Mesendoderm (in vitro differentiated cells): ENCODE results near the gene PRR18.

ENCODE experiments used
- DNase-seq: peaks from one replicate; pipeline ENCODE4 v3.0.0; 2013
- H2AK5ac ChIP-seq: 2 replicates; pipeline ENCODE4 v1.6.1; 2013; ENCODE audit warnings: low read length, inconsistent platforms
- H2BK120ac ChIP-seq: 2 replicates; pipeline ENCODE4 v1.6.1; 2013; ENCODE audit warnings: low read depth, mild to moderate bottlenecking, low read length, moderate library complexity, mixed read lengths
- H2BK15ac ChIP-seq: replicated peaks from 2 replicates; pipeline ENCODE4 v1.6.1; 2013; ENCODE audit warnings: low read depth, mild to moderate bottlenecking, moderate library complexity
- H2BK5ac ChIP-seq: 2 replicates; pipeline ENCODE4 v1.6.1; 2013; ENCODE audit warnings: low read length, inconsistent platforms
- H3K18ac ChIP-seq: 2 replicates; pipeline ENCODE4 v1.6.1; 2013; ENCODE audit warnings: mild to moderate bottlenecking, low read length, mixed read lengths
- H3K23ac ChIP-seq: one replicate; pipeline ENCODE4 v1.6.1; 2013; ENCODE audit warnings: low read length
- H3K27ac ChIP-seq: 2 replicates; pipeline ENCODE4 v1.5.1; 2013; ENCODE audit warnings: low read depth, mild to moderate bottlenecking, inconsistent platforms, low read length, moderate library complexity
- H3K27me3 ChIP-seq: 2 replicates; pipeline ENCODE4 v1.6.1; 2013; ENCODE audit warnings: low read length, control low read depth, mild to moderate bottlenecking, inconsistent platforms; ENCODE audit not compliant: insufficient read depth, poor library complexity
- H3K36me3 ChIP-seq: 2 replicates; pipeline ENCODE4 v1.6.1; 2013; ENCODE audit warnings: low read length, inconsistent platforms; ENCODE audit not compliant: control insufficient read depth, insufficient read depth
- H3K4ac ChIP-seq: one replicate; pipeline ENCODE4 v1.6.1; 2013; ENCODE audit warnings: low read depth, mild to moderate bottlenecking, low read length, moderate library complexity
- H3K4me1 ChIP-seq: 2 replicates; pipeline ENCODE4 v1.6.1; 2013; ENCODE audit warnings: low read depth, low read length, inconsistent platforms; ENCODE audit not compliant: control insufficient read depth
- H3K4me2 ChIP-seq: 2 replicates; pipeline ENCODE4 v1.6.1; 2013; ENCODE audit warnings: low read length
- H3K4me3 ChIP-seq: 2 replicates; pipeline ENCODE4 v1.5.1; 2013; ENCODE audit warnings: mild to moderate bottlenecking, low read length
- H3K56ac ChIP-seq: one replicate; pipeline ENCODE4 v1.6.1; 2013; ENCODE audit warnings: low read length
- H3K79me1 ChIP-seq: 2 replicates; pipeline ENCODE4 v1.6.1; 2013; ENCODE audit warnings: low read length, inconsistent platforms
- H3K79me2 ChIP-seq: 2 replicates; pipeline ENCODE4 v1.6.1; 2013; ENCODE audit warnings: mild to moderate bottlenecking, low read length; ENCODE audit not compliant: control insufficient read depth, insufficient read depth
- H3K9ac ChIP-seq: 2 replicates; pipeline ENCODE4 v1.6.1; 2013; ENCODE audit warnings: low read length, inconsistent platforms
- H4K5ac ChIP-seq: one replicate; pipeline ENCODE4 v1.6.1; 2013; ENCODE audit warnings: low read length
- H4K8ac ChIP-seq: one replicate; pipeline ENCODE4 v1.6.1; 2013; ENCODE audit warnings: low read depth, mild to moderate bottlenecking, control low read depth, low read length, moderate library complexity
- WGBS: extraction: QIAGEN DNeasy Blood & Tissue Kit; methylation state at CpG from one replicate; pipeline ENCODE4 v1.1.7; 2013; ENCODE audit warnings: low lambda C conversion rate, missing lambda C conversion rate; ENCODE audit not compliant: insufficient coverage; ENCODE audit errors: extremely low coverage; 5-methylcytosine and 5-hydroxymethylcytosine counted together

Gene PRR18

GRCh38 chr6:166333172-166333995 lies 25.2 kb upstream of the PRR18 start:
- Histone ChIP-seq H3K36me3 (peaks cover 4% of the 10 kb centered on the region), H3K4ac (no peak overlapping the region)

DNA sequence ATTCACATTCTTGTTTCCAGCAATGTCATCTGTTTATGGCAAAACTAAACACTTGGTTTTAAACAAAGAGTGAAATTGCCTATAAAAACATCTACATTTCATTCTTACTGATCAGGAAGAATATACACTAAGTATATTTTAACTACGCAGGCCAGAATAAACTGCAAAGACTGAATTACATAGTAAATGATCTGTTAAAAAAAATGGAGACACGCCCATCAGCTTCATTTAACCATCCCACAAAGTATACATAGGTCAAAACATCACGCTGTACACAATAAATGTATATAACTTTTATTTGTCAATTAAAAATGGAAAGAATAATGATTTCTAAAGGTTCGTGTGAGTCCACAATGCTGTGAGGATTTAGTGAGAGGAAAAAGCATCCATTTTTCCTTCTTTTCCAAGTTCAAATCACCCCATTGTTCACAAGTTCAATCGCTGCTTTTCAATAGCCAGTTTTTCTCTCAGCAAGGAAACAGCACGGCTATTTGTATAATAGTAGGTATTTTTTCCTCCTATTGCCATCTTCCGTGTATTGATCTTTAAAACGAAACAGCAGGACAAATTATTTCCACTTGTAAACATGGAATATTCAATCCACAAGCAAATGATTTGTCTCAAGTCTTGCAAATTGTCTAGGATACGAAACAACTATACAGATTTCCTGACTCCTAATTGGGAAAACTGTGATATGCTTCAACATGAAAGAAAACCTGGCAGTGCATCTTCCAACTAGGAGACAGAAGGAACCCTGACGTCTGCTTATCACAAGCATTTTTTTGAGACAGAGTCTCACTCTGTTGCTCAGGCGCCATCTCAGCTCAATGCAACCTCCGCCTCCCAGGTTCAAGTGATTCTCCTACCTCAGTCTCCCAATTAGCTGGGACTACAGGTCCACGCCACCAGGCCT lies 23.6 kb upstream of the PRR18 start:
- Histone ChIP-seq H3K36me3 (peaks cover 2% of the 10 kb centered on the region), H3K79me1 (peaks cover 23% of the 10 kb centered on the region), H3K4me1 (no peaks in the 10 kb centered on the region), H3K18ac (no peak overlapping the region), H2AK5ac (no peak overlapping the region), H3K4me3 (no peak overlapping the region), H2BK15ac (no peak overlapping the region), H3K9ac (no peak overlapping the region), H3K27ac (no peak overlapping the region), H3K4ac (no peak overlapping the region), H3K23ac (no peak overlapping the region), H2BK5ac (no peak overlapping the region), H4K5ac (no peak overlapping the region), H3K27me3 (no peaks in the 10 kb centered on the region), H4K8ac (no peak overlapping the region), H3K4me2 (no peak overlapping the region), H3K79me2 (peaks cover 55% of the 10 kb centered on the region), H2BK120ac (no peak overlapping the region), H3K56ac (no peak overlapping the region)
- no peak for DNase-seq
- no CpG with 5 or more reads among the region's 13 CpGs for WGBS

More at GRCh38 chr6:166333172-166333995, 25.2 kb upstream of the PRR18 start:
- H3K23ac ChIP-seq = no peak overlapping the region
- H2AK5ac ChIP-seq = no peak overlapping the region
- H3K56ac ChIP-seq = peak overlapping the region; percentile 22
- DNase-seq = no peak
- H3K79me1 ChIP-seq = peaks cover 31% of the 10 kb centered on the region
- H3K4me1 ChIP-seq = no peaks in the 10 kb centered on the region
- no peak overlapping the region for H3K18ac ChIP-seq
- no peak overlapping the region for H2BK15ac ChIP-seq
- H3K4me3 ChIP-seq = no peak overlapping the region
- H2BK120ac ChIP-seq = no peak overlapping the region
- H4K5ac ChIP-seq = no peak overlapping the region
- H3K27me3 ChIP-seq = no peaks in the 10 kb centered on the region
- H3K4me2 ChIP-seq = no peak overlapping the region
- peaks cover 68% of the 10 kb centered on the region for H3K79me2 ChIP-seq
- H4K8ac ChIP-seq = no peak overlapping the region
- H3K9ac ChIP-seq = no peak overlapping the region
- no peak overlapping the region for H3K27ac ChIP-seq
- WGBS = no CpG with 5 or more reads among the region's 23 CpGs
- H2BK5ac ChIP-seq = no peak overlapping the region

- Histone ChIP-seq H2BK15ac (no peak overlapping the region), H3K27me3 (no peaks in the 10 kb centered on the region), H2BK5ac (no peak overlapping the region), H2BK120ac (no peak overlapping the region), H3K4me3 (no peak overlapping the region), H3K9ac (no peak overlapping the region), H3K36me3 (peaks cover 3% of the 10 kb centered on the region), H3K56ac (no peak overlapping the region), H3K4me2 (no peak overlapping the region), H3K18ac (no peak overlapping the region), H4K8ac (no peak overlapping the region), H2AK5ac (no peak overlapping the region), H3K79me2 (peaks cover 50% of the 10 kb centered on the region), H3K27ac (no peak overlapping the region), H3K79me1 (peaks cover 22% of the 10 kb centered on the region), H3K4me1 (peaks cover under 1% of the 10 kb centered on the region), H3K4ac (no peak overlapping the region), H3K23ac (no peak overlapping the region), H4K5ac (no peak overlapping the region)
- no CpG with 5 or more reads among the region's 11 CpGs for whole genome bisulfite sequencing
- DNase-seq = peak; percentile 96
Observed at GRCh38 chr6:166330612-166331011, 22.4 kb upstream of the PRR18 start.

DNA sequence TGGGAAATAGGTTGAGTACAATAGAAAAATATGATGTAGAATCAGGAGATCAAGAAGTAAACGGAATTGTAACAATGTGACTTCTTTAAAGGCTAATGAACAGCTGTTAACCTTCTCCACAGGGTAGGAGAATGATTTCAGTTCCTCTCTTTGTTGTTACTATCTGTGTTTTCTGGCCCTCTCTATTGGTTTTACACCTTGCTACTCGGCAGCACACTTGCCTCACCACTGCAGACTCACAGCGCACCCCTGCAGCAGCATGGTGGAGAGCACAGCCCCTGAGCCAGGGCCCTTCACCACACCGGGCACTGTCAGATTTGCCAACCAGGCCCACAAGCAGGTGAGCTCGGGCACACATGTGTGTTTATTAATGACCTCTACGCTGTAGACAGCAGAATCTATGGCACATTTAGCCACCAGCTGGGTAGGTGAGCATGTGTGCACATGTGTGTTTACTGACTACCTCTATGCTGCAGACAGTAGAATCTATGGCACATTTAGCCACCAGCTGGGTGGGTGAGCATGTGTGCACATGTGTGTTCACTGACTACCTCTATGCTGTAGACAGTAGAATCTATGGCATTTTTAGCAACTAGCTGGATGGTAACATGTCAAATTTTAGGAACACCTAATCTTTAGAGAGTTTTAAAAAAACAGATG lies 17.3 kb upstream of the PRR18 start:
- H3K4ac ChIP-seq = no peak overlapping the region
- H3K79me1 ChIP-seq = peaks cover 20% of the 10 kb centered on the region
- no peak overlapping the region for H3K27ac ChIP-seq
- no peaks in the 10 kb centered on the region for H3K27me3 ChIP-seq
- H4K5ac ChIP-seq = no peak overlapping the region
- no peak overlapping the region for H2BK5ac ChIP-seq
- peaks cover 13% of the 10 kb centered on the region for H3K79me2 ChIP-seq
- no peak overlapping the region for H3K4me2 ChIP-seq
- no peak overlapping the region for H3K18ac ChIP-seq
- no peak overlapping the region for H2AK5ac ChIP-seq
- no peak overlapping the region for H3K4me3 ChIP-seq
- no peak overlapping the region for H3K9ac ChIP-seq
- peaks cover 2% of the 10 kb centered on the region for H3K36me3 ChIP-seq
- peaks cover 4% of the 10 kb centered on the region for H3K4me1 ChIP-seq
- WGBS = no CpG with 5 or more reads among the region's 6 CpGs
- H3K56ac ChIP-seq = no peak overlapping the region
- H3K23ac ChIP-seq = no peak overlapping the region
- no peak overlapping the region for H2BK15ac ChIP-seq
- DNase-seq = peak; percentile 70
- H4K8ac ChIP-seq = no peak overlapping the region
- H2BK120ac ChIP-seq = no peak overlapping the region

GRCh38 chr6:166323395-166323794 lies 15.2 kb upstream of the PRR18 start:
- Histone ChIP-seq H2BK15ac (no peak overlapping the region), H3K18ac (no peak overlapping the region), H3K4me1 (peaks cover 4% of the 10 kb centered on the region), H3K79me2 (peaks cover 5% of the 10 kb centered on the region), H4K5ac (no peak overlapping the region), H2AK5ac (no peak overlapping the region), H3K4ac (no peak overlapping the region), H2BK5ac (no peak overlapping the region), H2BK120ac (no peak overlapping the region), H3K79me1 (peaks cover 14% of the 10 kb centered on the region), H3K56ac (no peak overlapping the region), H4K8ac (no peak overlapping the region), H3K27ac (peak overlapping the region; percentile 31), H3K23ac (no peak overlapping the region), H3K27me3 (no peaks in the 10 kb centered on the region), H3K36me3 (peaks cover 2% of the 10 kb centered on the region), H3K4me2 (no peak overlapping the region), H3K4me3 (no peak overlapping the region), H3K9ac (no peak overlapping the region)
- DNase-seq = no peak
- no CpG with 5 or more reads among the region's 5 CpGs for WGBS
